Subcutaneous adipose tissue (tissue), 4 donors: ENCODE results near the gene ATM. TPM values are rescaled to one million over a fixed set of nuclear protein-coding genes. Genes with fewer than 3 reads are reported as not detected.

ENCODE experiments used
- total RNA-seq, 4 donors: library from RNA; depleted of rRNA; stranded (reverse); fragments of >200 nt; gene quantifications; one replicate each; pipeline ENCODE4 v1.1.0, GENCODE V29; 2016
- TF ChIP-seq, protein P1 (sequence below): fragments of 450-650 bp; IDR thresholded peaks from one replicate; pipeline ENCODE4 v1.5.1; 2016; ENCODE audit warnings: low read depth, mild to moderate bottlenecking, control low read depth, antibody characterized with exemption, moderate library complexity

ATM gene
- total RNA-seq, 4 donors from 2014 or later: 72.9 to 109 (median 102) TPM

DNA sequence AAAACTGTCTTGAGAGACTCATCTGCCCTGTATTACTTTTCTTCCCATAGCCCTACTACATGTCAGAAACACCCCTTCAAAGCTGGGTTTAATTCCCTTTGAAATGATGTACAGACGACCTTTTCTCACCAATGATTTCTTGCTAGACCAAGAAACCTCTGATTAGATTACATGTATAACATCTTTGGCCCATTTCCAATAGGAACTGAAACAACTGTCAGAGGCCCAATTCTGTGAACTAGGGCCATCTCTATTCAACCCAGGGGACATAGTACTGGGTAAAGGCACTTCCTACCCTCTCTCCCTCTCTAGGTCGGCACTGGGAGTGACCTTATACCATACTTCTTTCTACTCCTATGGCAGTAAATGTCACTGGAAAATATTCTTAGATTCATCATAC, 19.8 kb upstream of the ATM start:
- TF ChIP-seq, protein P1, sequence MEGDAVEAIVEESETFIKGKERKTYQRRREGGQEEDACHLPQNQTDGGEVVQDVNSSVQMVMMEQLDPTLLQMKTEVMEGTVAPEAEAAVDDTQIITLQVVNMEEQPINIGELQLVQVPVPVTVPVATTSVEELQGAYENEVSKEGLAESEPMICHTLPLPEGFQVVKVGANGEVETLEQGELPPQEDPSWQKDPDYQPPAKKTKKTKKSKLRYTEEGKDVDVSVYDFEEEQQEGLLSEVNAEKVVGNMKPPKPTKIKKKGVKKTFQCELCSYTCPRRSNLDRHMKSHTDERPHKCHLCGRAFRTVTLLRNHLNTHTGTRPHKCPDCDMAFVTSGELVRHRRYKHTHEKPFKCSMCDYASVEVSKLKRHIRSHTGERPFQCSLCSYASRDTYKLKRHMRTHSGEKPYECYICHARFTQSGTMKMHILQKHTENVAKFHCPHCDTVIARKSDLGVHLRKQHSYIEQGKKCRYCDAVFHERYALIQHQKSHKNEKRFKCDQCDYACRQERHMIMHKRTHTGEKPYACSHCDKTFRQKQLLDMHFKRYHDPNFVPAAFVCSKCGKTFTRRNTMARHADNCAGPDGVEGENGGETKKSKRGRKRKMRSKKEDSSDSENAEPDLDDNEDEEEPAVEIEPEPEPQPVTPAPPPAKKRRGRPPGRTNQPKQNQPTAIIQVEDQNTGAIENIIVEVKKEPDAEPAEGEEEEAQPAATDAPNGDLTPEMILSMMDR: no peak

DNA sequence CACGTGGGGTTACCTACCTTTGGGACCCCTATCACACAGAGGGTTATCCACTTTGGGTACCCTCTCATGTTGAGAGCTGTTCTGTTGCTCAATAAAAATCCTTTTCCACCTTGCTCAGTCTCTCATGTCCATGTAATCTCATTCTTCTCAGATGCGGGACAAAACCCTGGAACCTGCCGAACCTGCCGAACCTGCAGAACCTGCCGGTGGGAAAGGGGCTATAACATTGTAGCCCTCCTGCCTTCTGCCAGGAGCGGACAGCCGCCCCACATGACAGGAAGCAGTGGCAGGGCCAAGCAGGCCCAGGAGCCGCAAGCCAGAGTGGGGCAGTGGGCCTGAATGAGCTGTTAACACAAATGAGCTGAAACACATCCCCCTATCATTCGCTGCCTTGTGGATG, 18.5 kb upstream of the ATM start:
- TF ChIP-seq, protein P1: no peak

DNA sequence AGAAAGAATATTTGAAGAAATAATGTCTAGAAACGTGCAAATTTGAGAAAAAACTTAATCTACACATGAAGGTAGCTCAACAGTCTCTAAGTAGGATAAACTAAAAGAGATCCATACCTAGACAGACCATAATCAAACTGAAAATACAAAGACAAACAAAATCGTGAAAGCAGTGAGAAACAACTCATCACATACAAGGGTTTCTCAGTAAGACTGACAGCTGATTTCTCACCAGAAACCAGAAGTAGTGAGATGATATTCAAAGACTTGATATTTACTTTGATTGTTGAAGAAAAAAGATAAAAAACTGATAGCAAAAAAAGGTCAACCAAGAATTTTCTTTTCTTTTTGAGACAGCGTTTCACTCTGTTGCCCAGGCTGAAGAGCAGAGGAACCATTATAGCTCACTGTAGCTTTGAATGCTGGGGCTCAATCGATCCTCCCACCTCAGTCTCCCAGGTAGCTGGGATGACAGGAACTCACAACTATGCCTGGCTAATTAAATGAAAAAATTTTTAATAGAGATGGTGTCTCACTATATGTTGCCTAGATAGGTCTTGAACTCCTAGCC, 17.9 kb upstream of the ATM start:
- TF ChIP-seq, protein P1: no peak

DNA sequence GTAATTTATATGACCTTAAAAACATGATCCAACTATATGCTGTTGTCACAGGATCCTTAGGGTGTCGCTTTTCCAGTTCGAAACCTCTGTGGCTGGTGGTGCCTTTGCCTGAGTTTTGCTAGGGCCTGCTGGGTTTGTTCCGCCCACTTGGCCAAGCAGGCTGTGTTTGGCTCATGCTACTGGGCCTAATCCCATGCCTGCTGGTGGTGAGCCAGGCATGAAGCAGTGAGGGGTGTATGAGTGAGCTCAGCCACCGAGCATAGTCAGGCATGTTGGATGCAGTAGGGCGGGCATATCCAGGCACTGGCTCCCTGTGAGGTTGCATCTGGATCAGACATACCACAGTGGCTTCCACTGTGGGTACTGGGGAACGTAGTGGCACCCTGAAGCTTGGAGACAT, 16.7 kb upstream of the ATM start:
- TF ChIP-seq, protein P1: no peak

DNA sequence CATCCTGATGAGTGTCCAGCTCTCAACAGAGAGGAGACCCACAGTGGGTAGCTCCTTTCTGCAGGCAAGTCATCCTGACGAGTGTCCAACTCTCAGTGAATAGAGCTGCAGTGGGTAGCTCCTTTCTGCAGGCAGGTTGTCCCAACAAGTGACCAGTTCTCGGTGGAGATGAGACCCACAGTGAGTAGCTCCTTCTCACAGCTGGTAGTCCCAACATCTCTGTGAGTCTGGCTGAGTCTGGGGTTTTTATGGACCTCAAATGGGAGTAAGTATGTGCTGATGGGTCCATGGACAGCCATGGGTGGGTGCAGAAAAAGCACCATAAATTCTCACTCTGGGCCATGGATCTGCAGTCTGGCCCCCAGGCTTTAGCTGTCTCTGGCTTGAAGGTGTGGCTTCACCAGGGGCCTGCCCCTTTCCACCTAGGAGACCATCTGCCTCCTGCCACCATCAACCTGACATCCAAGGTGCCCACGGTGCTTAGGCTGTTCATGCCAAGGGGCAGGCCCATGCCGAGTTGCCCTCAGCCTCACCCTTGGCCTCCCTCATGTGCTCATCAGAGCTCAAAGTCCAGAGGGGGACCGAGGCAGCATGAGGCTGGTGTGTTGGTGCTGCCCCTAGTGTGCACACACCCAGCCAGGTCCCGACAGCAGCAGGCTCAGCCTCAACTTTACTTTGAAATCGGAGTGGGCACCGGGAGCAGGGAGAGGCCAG, 15.7 kb upstream of the ATM start:
- TF ChIP-seq, protein P1: no peak

DNA sequence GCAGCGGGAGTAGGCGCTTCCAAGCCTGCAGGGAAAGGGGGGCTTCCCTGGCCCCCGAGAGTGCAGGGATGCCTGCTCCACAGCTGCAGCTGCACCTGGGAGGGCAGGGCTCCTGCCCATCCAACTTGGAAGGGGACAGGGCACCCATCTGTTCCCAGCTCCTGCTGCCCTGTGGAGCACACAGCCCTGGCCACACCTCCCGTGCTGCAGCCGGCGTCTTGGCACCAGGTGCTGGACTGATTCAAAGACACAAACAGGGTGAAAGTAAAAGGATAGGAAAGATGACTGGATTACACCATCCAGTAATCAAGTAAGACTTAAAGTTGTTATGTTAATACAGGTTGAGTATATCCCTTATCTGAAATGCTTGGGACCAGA, 15.2 kb upstream of the ATM start:
- TF ChIP-seq, protein P1: no peak

DNA sequence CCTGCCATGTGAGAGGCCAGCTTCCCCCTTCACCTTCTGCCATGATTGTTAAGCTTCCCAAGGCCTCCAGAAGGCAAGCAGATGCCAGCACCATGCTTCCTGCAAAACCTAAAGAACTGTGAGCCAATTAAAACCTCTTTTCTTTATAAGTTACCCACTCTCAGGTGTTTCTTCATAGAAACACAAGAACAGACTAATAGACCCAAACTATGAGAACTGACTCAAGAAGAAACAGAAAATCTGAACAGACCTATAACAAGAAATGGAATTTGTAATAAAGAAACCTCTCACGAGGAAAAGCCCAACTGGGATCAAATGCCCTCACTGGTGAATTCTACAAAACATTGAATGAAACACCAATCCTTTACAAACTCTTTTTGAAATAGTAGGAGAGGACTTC, 12.4 kb upstream of the ATM start:
- TF ChIP-seq, protein P1: no peak
